Renal cortex interstitium (tissue), 15 donors: Measurements from ENCODE around the gene SPTBN5. TPM values are rescaled to one million over a fixed set of nuclear protein-coding genes. Genes with fewer than 3 reads are reported as not detected.

ENCODE experiments used
- DNase-seq, 11 donors: peaks; one replicate each; pipeline ENCODE4 v3.0.0-alpha.2; 2013; ENCODE audit warnings: low read depth in 9 of 11, low spot score in 4 of 11; ENCODE audit errors: extremely low read depth in 1 of 11
- long read RNA-seq, 16 experiments: transcript quantifications; one replicate each; lab custom pipeline, GENCODE V29; 2026
- polyA plus RNA-seq, 3 donors: library from polyadenylated mRNA; unstranded; fragments of 120-200 nt; gene quantifications; one replicate each; pipeline ENCODE4 v1.2.1, GENCODE V29; 2013; ENCODE audit not compliant: insufficient read length in 3 of 3

SPTBN5 gene
- polyA plus RNA-seq, result 1 to 10 TPM; 1.4 to 3.7 (median 3.3) TPM
- long read RNA-seq, donor 1, result 0 reads
- long read RNA-seq, donor 2, result 0 reads
- long read RNA-seq, donor 3, result 0 reads
- long read RNA-seq, donor 4, result 0 reads
- long read RNA-seq, donor 5, result 0 reads
- long read RNA-seq, donor 6, result 0 reads
- long read RNA-seq, donor 7, result 0 reads
- long read RNA-seq, donor 8, result 0 reads
- long read RNA-seq, donor 9, result 0 reads
- long read RNA-seq, donor 10, partial matches to known transcripts, result 9 of 9 reads
- long read RNA-seq, donor 10, other reads (novel, unspliced or antisense), result 0 of 9 reads
- long read RNA-seq, donor 11, result 0 reads
- long read RNA-seq, donor 12, result 0 reads
- long read RNA-seq, donor 13, result 0 reads
- long read RNA-seq, donor 14, result 0 reads
- long read RNA-seq, donor 15, result 0 reads
- long read RNA-seq, donor 16, result 0 reads

GRCh38 chr15:41893422-41894250 lies at the start of gene SPTBN5:
SPTBN5 (minus strand) TSS chr15:41894053; CDS start chr15:41893497, 556 bp downstream.
- no peak for DNase-seq

- no peak for DNase-seq
Measured at GRCh38 chr15:41942886-41943285, 49.0 kb upstream of the SPTBN5 start.

- DNase-seq, result no peak
Measured at GRCh38 chr15:41941644-41942415, 48.0 kb upstream of the SPTBN5 start.

GRCh38 chr15:41940441-41940857 lies 46.6 kb upstream of the SPTBN5 start:
- DNase-seq, result no peak

- no peak for DNase-seq
Measured at GRCh38 chr15:41939986-41940385, 46.1 kb upstream of the SPTBN5 start.

GRCh38 chr15:41937568-41937923 lies 43.7 kb upstream of the SPTBN5 start:
- no peak for DNase-seq

GRCh38 chr15:41936649-41937567 lies 43.1 kb upstream of the SPTBN5 start:
- DNase-seq, result no peak

- DNase-seq, result no peak
Measured at GRCh38 chr15:41936155-41936554, 42.3 kb upstream of the SPTBN5 start.

GRCh38 chr15:41935566-41936020 lies 41.7 kb upstream of the SPTBN5 start:
- DNase-seq, result no peak

GRCh38 chr15:41934843-41935242 lies 41.0 kb upstream of the SPTBN5 start:
- no peak for DNase-seq

- no peak for DNase-seq
Measured at GRCh38 chr15:41933771-41934170, 39.9 kb upstream of the SPTBN5 start.

GRCh38 chr15:41933326-41933725 lies 39.5 kb upstream of the SPTBN5 start:
- DNase-seq, result no peak

GRCh38 chr15:41932511-41933289 lies 38.8 kb upstream of the SPTBN5 start:
- no peak for DNase-seq

- no peak for DNase-seq
Measured at GRCh38 chr15:41932101-41932500, 38.2 kb upstream of the SPTBN5 start.

GRCh38 chr15:41930867-41931222 lies 37.0 kb upstream of the SPTBN5 start:
- DNase-seq, result no peak

- DNase-seq, result no peak
Measured at GRCh38 chr15:41930221-41930866, 36.5 kb upstream of the SPTBN5 start.
